ENCODE measurements around the gene GALNT12.

GALNT12 gene

DNA sequence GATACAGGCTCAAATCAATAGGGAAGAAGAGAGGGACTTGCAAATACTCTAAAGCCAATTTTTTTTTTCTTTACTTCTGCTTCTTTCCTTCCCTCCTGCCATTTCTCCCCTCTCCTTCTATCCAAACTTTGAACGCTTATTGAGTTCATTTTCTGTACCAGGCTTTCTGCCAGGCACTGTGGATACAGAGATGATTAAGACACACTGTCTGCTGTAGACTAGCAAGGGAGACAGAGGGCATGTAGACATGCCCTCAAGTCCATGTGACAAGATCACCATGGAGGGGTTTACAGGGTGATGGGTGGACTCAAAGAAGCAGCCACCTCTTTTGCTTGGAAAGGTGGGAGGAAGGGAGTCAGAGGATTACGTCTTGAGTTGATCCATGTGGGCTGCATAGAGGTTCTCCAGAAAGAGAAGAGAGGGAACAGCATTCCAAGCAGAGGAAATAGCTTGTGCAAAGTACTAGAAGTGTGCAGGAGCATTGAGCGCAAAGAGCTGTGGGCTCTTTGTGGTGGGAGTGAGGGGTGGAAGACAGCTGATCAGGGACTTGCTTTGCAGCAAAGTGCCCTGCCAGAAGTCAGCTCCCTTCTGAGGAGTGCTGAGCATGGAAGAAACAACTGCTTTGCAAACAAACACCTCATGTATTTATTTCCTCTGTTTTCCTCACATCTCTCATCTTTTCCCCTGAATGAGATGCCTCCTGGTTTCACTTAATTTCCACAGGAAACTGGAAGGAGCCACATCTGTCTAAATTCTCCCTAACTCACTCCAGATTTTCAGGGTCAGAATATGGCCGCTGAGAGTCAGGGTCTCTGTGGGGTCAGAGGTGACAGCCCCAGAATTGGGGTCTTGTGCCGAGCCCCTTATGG is 71.9 kb downstream of the GALNT12 start:
- DNase-seq (ENCODE audit: low spot score) (no peak), FAIRE-seq (no peak)

GRCh38 chr9:98879963-98880310 is 72.5 kb downstream of the GALNT12 start:
- FAIRE-seq, result no peak
- no peak for DNase-seq (ENCODE audit: low spot score)

GRCh38 chr9:98880311-98881015 is 73.0 kb downstream of the GALNT12 start:
- DNase-seq (ENCODE audit: low spot score), result no peak
- FAIRE-seq, result no peak

DNA sequence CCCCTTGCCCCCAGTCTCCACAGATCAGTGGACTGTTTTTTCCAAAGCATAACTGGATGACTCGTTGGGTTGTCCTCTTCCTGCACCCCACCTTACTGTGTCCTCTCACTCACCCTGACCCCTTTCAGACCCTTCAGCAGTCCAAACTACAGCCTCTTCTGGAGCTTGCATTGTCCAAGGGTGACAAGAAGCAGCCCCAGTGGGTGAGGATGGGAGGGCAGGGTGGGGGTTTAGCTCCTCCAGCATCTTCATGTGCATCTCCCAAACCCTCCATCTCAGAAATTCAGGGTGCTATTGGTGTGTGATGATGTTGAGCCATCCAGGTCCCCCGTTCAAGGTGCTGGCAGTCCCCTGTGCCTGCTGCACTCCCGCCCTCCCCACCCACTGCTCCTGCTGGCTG is 73.9 kb downstream of the GALNT12 start:
- no peak for DNase-seq (ENCODE audit: low spot score)
- no peak for FAIRE-seq

DNA sequence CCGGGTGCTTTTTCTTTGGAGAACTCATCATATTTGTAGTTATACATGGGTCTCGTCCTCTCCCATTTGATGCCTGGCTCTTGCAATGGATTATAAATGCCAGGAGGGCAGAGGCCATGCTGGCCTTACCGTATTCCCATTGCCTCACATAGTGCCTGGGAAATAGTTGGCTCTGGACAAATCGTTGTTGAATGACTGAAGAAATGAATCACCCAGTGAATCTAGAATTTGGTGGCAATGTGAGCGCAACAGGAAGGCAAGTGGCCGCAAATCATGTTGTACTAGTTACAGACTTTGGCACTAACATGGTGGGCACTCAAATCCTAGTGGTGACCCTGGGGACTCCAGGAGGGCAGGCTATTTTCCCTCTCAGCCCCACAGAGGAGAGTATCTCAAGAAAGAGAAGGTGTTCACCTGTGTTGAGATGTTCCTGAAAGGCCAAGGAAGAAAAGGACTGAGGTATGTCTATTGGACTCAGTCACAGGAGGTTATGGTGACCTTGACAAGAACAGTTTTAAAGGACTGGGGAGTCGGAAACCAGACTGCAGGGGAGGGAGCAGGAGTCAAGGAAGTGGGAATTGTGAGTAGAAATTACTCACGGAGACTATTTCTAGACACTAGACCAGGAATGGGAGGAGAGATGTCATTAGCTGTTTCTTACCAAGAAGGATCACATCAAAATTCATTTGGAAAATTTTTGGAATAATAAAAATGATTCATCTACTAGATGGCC is 74.5 kb downstream of the GALNT12 start:
- no peak for DNase-seq (ENCODE audit: low spot score)
- FAIRE-seq, result no peak

GRCh38 chr9:98882569-98882923 is 75.1 kb downstream of the GALNT12 start:
- DNase-seq (ENCODE audit: low spot score), result no peak
- no peak for FAIRE-seq

DNA sequence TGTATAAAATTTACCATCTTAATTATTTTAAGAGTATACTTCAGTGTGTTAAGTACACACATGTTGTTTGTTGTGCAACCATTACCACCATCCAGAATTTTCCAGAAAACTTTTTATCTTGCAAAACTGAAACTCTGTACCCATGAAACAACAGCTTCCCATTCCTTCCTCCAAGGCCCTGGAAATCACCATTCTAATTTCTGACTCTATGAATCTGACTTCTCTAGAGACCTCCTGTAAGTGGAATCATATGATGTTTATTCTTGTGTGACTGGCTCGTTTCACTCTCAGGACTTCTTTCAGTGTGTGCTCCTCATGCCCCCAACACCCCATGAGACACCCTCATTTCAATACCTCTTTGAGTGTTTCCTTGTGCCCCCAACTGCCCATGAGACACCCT is 75.8 kb downstream of the GALNT12 start:
- DNase-seq (ENCODE audit: low spot score), result no peak
- no peak for FAIRE-seq

DNA sequence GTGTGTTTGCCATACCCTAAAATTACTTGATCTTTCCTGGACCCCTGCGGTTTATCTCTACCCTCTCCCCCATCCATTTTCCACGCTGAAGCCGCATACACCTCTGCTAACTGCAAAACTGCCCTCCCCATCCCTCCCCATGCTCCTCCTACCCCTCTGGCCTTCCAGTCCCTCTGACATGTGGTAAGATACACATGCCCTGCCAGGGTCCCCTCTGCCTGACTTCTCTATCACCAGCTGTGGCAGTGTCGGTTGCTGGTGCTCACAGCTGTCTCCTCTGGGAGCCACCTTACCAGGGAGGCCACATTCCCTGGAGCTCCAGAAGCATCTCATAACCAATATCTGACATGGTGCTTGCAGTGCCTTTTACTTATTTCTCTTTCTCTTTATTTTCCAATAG is 77.4 kb downstream of the GALNT12 start:
- FAIRE-seq (no peak), DNase-seq (ENCODE audit: low spot score) (no peak)

DNA sequence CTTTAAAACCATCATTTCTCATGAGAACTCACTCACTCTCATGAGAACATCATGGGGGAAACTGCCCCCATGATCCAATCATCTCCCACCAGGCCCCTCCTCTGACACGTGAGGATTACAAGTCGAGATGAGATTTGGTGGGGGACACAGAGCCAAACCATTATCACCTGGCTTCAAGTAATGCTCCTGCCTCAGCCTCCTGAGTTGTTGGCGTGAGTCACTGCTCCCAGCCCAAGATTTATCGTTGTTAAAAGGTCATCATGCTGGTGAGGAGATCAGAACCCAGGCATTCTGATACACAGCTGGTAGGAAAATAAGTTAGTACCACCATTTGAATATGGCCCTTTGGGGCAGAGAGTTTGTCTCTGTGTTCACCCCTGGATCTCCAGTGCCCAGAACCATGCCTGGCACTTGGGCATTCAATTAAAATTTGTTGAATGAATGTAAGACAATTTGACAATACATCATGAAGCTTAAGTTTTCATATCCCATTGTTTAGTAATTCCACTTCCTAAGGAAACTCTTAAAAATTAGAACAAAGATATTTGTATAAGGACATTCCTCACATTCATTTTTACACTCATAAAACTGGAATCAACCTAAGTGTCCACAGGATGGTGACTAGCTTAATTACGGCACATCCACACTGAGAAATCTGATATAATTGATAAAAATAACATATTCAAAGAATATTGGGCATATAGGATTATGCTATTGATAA is 78.3 kb downstream of the GALNT12 start:
- FAIRE-seq, result no peak

GRCh38 chr9:98886691-98887229 is 79.3 kb downstream of the GALNT12 start:
- DNase-seq (ENCODE audit: low spot score), result no peak
- FAIRE-seq, result no peak

More for the DNA sequence above, 78.3 kb downstream of the GALNT12 start:
- DNase-seq (ENCODE audit: low spot score), result no peak

DNA sequence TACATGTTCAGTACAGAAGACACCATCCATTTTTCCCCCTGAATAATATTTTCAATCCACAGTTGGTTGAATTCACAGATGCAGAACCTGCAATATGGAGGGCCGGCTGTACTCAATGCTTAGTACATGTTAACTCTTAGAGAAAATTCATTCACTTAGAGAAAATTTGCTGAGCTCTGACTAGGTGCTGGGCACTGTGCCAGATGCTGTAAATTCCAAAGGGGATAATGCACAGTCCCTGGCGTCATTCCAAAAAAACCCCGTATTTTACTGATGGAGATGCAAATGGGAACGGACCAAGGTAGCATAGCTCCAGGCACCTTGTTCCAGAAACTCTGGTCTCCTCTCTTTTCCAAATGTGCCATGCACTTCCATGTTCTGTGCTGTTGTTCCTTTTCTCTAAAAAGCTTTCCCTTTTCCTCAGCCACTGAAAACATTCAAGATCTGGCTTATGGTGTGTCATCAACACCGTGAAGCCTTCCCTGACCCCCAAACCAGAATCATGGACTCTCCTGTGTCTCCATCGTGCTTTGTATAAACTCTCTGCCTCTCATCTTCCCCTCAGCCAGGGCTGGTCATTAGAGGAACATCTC is 80.5 kb downstream of the GALNT12 start:
- DNase-seq (ENCODE audit: low spot score) (no peak), FAIRE-seq (no peak)

DNA sequence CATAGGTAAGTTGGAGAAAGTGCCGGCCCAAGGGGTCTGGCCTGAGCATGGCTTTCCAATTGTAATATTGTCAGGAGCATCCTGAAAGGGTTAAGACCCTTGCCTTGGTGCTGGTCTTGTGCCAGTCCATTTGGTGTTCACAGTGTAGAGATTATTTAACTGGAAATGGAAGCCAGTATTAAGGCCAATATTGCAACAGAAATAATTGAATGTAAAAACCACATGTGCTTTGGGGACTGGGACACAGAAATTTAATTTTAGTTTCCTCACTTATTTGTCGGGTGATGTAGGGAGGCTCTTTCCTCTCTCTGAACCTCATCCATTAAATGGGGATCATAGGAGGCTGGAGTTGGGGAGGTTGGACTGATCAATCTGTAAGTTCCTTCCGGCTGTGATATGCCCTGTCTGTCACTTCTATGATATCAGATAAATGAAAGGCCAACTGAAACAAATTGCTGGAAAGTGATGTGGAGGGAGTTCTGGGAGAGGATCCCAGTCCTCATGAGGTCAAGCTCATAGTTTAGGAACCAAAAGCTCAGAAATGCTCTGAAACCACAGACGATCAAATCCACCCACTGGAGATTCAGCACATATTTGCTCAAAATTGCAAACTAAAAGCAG is 81.4 kb downstream of the GALNT12 start:
- FAIRE-seq (no peak), DNase-seq (ENCODE audit: low spot score) (no peak)

- FAIRE-seq (no peak), DNase-seq (ENCODE audit: low spot score) (no peak)
Measured at GRCh38 chr9:98890256-98890655, 82.8 kb downstream of the GALNT12 start.

DNA sequence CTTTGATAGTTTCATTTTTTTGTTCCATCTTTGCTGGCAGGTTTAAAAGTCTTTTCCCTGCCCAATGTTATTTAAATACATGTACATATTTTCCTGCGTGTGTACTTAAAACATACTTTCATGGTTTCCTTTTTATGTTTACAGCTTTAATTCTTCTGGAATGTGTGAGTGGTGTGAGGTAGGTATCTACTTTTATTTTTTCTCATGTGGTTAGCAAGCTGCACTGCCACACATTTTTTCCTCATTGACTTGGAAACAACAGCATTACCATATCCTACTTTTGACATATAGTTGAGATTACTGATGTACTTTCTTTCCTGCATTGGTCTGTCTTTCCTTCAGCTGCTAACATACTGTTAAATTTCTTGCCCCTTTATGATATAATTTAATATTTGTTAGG is 84.8 kb downstream of the GALNT12 start:
- DNase-seq (ENCODE audit: low spot score), result no peak
- FAIRE-seq, result no peak

- FAIRE-seq (no peak), DNase-seq (ENCODE audit: low spot score) (no peak)
Measured at GRCh38 chr9:98892690-98893089, 85.2 kb downstream of the GALNT12 start.

DNA sequence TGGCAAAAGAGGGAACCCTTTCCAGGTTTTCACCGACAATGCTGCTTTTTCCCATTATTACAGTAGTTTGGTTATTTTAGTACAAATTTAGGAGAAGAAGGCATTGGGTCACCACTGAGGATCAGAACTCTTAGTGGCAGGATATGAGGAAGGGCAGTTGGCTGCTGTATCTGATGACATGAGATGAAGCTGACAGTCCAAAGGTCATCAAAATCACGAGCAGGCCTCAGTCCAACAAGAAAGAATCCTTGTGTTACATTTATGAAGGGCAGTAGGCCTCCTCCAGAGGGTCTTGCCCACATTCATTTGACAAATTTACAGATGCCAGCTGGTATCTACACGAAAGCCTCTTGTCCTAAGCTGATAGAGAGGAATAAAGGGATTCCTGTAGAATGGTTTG is 86.7 kb downstream of the GALNT12 start:
- FAIRE-seq, result no peak
- DNase-seq (ENCODE audit: low spot score), result no peak

DNA sequence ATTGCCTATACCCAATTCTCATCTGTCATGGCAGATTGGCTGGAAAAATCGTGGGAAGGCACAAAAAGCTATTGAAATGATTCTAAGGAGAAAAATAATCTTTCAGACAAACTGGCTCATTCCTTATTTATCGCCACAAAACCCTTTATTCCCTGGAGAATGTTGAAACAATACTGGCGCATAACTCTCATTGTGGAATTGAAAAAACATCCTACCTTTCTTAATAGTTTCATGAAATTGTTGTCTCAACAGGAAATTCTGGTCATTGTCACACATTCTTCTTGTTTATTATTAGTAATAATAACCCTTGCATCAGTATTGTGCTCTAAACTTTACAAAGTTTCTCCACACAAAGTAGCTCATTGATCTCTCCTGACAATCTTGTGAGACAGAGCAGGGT is 87.3 kb downstream of the GALNT12 start:
- no peak for FAIRE-seq

GRCh38 chr9:98896632-98897031 is 89.2 kb downstream of the GALNT12 start:
- DNase-seq (ENCODE audit: low spot score), result no peak
- no peak for FAIRE-seq

More for the DNA sequence above, 87.3 kb downstream of the GALNT12 start:
- no peak for DNase-seq (ENCODE audit: low spot score)

- no peak for FAIRE-seq
- DNase-seq (ENCODE audit: low spot score), result no peak
Measured at GRCh38 chr9:98897745-98898144, 90.3 kb downstream of the GALNT12 start.

DNA sequence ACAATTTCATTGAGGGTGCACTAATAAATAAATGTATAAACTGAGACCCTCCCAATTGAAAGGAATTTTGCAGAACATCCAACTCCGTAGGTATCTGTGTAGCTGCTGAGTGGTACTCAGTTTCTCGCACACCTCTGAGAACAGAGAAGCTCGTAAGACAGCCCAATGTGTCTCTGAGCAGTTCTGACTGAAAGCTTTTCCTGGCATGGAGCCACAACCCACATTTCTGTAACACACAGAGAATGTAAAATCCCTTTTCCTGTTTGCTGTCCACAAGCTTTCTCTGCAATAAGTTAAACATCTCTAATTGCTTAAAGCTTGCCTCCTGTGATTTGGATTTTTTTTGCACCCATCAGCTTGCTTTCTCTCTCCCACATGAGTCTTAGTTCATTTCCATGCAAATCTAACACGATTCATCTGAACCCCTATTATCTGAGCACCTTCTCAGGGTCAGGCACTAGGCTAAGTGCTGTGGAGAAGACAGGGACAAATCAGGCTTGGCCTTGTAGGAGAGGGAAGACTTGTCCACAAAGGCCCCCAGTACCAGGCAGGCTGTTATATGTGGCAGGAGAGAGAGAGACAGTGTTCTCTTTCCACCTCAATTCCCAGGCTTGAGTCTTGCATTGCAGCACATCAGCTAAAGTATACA is 92.1 kb downstream of the GALNT12 start:
- no peak for FAIRE-seq
- no peak for DNase-seq (ENCODE audit: low spot score)
